Activated CD4-positive, CD25-positive, alpha-beta regulatory T cell treated with anti-CD3 and anti-CD28 coated beads, Interleukin-2, amount 50 U/mL, for 24 hours (primary cell): ENCODE measurements around the gene EPHA8.

Experiments
- ATAC-seq, 2 donors: fragments of 150-1000 bp; cut with Tn5 transposase; one replicate each; pipeline ENCODE4 v1.10.0; 2021; ENCODE audit warnings: mild to moderate bottlenecking in 1 of 2, moderate library complexity in 1 of 2

EPHA8 gene

GRCh38 chr1:22625262-22625925 is 62.1 kb downstream of the EPHA8 start:
- no peak for ATAC-seq

GRCh38 chr1:22626237-22627157 is 63.2 kb downstream of the EPHA8 start:
- ATAC-seq: no peak

- no peak for ATAC-seq
These were observed 64.0 kb downstream of the EPHA8 start for GRCh38 chr1:22627331-22627730.

- no peak for ATAC-seq
These were observed 65.6 kb downstream of the EPHA8 start for GRCh38 chr1:22628698-22629444.

GRCh38 chr1:22629886-22630285 is 66.6 kb downstream of the EPHA8 start:
- ATAC-seq: no peak

GRCh38 chr1:22633697-22634463 is 70.6 kb downstream of the EPHA8 start:
- ATAC-seq: no peak

GRCh38 chr1:22635436-22635835 is 72.1 kb downstream of the EPHA8 start:
- ATAC-seq: no peak

- ATAC-seq: no peak
These were observed 73.1 kb downstream of the EPHA8 start, which contains the start of gene C1QA for GRCh38 chr1:22636353-22636752. C1QA (plus strand) TSS chr1:22636628; CDS start chr1:22637617, 989 bp downstream.

- ATAC-seq: no peak
These were observed 73.6 kb downstream of the EPHA8 start for GRCh38 chr1:22636927-22637326.

- ATAC-seq: no peak
These were observed 74.7 kb downstream of the EPHA8 start for GRCh38 chr1:22637907-22638445.

- ATAC-seq: no peak
These were observed 75.4 kb downstream of the EPHA8 start for GRCh38 chr1:22638476-22639234.

GRCh38 chr1:22639286-22639685 is 76.0 kb downstream of the EPHA8 start:
- ATAC-seq: no peak

GRCh38 chr1:22641247-22641646 is 78.0 kb downstream of the EPHA8 start:
- no peak for ATAC-seq

GRCh38 chr1:22641906-22642636 is 78.8 kb downstream of the EPHA8 start:
- ATAC-seq: peak; percentile 65 to 73

GRCh38 chr1:22643381-22643780 is 80.1 kb downstream of the EPHA8 start, which contains the start of gene C1QC:
C1QC (plus strand) TSS chr1:22643633; CDS start chr1:22644024, 391 bp downstream.
- ATAC-seq: no peak

- ATAC-seq: no peak
These were observed 80.6 kb downstream of the EPHA8 start for GRCh38 chr1:22643928-22644327.

GRCh38 chr1:22645931-22646330 is 82.6 kb downstream of the EPHA8 start:
- ATAC-seq: no peak

- no peak for ATAC-seq
These were observed 83.1 kb downstream of the EPHA8 start for GRCh38 chr1:22646384-22646783.

GRCh38 chr1:22650089-22650693 is 86.9 kb downstream of the EPHA8 start:
- ATAC-seq: no peak
